Small intestine (tissue), 7 donors: ENCODE results near the gene TTLL13. TPM values are rescaled to one million over a fixed set of nuclear protein-coding genes. Genes with fewer than 3 reads are reported as not detected.

ENCODE experiments used
- DNase-seq, 2 donors: peaks; one replicate each; pipeline versions ENCODE4 v3.0.0 to v3.0.0-alpha.2; 2013
- FAIRE-seq: peaks from 2 replicates; lab custom pipeline; 2012; peaks lifted over from hg19 to GRCh38; lab: Jason Lieb, UNC
- H3K27ac ChIP-seq, 3 donors: one replicate each; pipeline ENCODE4 v1.5.1; 2013; ENCODE audit warnings: low read length in 2 of 3, mild to moderate bottlenecking in 2 of 3, control low read depth in 1 of 3, inconsistent platforms in 1 of 3, low read depth in 1 of 3, moderate library complexity in 1 of 3
- H3K27me3 ChIP-seq, 3 donors: one replicate each; pipeline ENCODE4 v1.6.1; 2013; ENCODE audit warnings: low read length in 3 of 3, inconsistent platforms in 1 of 3; ENCODE audit not compliant: control insufficient read depth in 3 of 3, insufficient read depth in 3 of 3
- H3K36me3 ChIP-seq, 3 donors: one replicate each; pipeline ENCODE4 v1.6.1; 2013; ENCODE audit warnings: low read length in 3 of 3, inconsistent platforms in 1 of 3, low read depth in 1 of 3, mild to moderate bottlenecking in 1 of 3, moderate library complexity in 1 of 3; ENCODE audit not compliant: control insufficient read depth in 3 of 3, insufficient read depth in 2 of 3
- H3K4me1 ChIP-seq, 3 donors: one replicate each; pipeline ENCODE4 v1.6.1; 2013; ENCODE audit warnings: low read length in 2 of 3, inconsistent platforms in 1 of 3, low read depth in 1 of 3, mild to moderate bottlenecking in 1 of 3, moderate library complexity in 1 of 3; ENCODE audit not compliant: control insufficient read depth in 3 of 3, insufficient read depth in 2 of 3
- H3K4me3 ChIP-seq, 3 donors: one replicate each; pipeline ENCODE4 v1.5.1; 2013; ENCODE audit warnings: low read length in 3 of 3, control low read depth in 1 of 3, inconsistent platforms in 1 of 3, low read depth in 1 of 3, mild to moderate bottlenecking in 1 of 3, moderate library complexity in 1 of 3
- H3K9me3 ChIP-seq, 2 donors: one replicate each; pipeline ENCODE4 v1.6.1; 2013; ENCODE audit warnings: low read depth in 1 of 2, low read length in 1 of 2; ENCODE audit not compliant: control insufficient read depth in 2 of 2, insufficient read depth in 1 of 2
- WGBS, 3 donors: extraction: QIAGEN DNeasy Blood & Tissue Kit; methylation state at CpG; one replicate each; pipeline ENCODE4 v1.1.7; 2013; 5-methylcytosine and 5-hydroxymethylcytosine counted together
- polyA plus RNA-seq, 4 donors: library from polyadenylated mRNA; stranded (reverse) in 3 of 4; unstranded in 1 of 4; fragments of 200-250 nt in 3 of 4; fragments of 120-200 nt in 1 of 4; gene quantifications; one replicate each; pipeline versions ENCODE4 v1.2.1 to v1.2.3, GENCODE V29; 2013
- donor health status: healthy with polysubstance abuse.
- donor health status: control.
- donor health status: control.
- donor health status: Bipolar disorder and iron deficiency.
- donor health status: healthy.

The TTLL13 gene
- polyA plus RNA-seq, 4 donors: 0.07 to 0.45 (median 0.27) TPM; not detected in 1

DNA sequence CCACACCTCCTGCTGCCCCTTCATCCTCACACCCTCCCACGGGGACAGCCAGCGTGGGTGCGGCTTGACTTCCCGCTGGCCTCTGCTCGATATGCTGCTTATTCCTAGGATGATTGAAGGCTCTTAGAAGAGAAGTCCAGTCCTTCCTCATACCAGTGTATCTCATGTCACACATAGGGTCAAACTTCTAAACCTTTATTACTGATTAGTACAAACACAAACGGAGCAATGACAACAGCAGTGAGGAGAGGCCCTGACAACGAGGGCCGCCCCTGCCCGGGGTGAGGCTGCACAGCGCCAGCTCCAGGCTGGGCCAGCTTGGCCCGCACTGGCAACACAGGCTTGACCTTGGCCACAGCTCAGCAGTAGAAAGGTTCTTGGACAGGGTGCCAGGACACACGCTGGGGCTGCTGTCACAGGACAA lies 19.3 kb upstream of the TTLL13 start:
- DNase-seq (peak; percentile 69 to 86), FAIRE-seq (no peak)
- Histone ChIP-seq H3K4me1 (peaks cover 2 to 37% (median 4%) of the 10 kb centered on the region in 3 donors), H3K4me3 (no peak overlapping the region), H3K36me3 (peaks cover 13 to 67% (median 31%) of the 10 kb centered on the region in 3 donors), H3K27ac (peak overlapping the region; percentile 48 to 96 (median 94)), H3K27me3 (no peaks in the 10 kb centered on the region), H3K9me3 (no peaks in the 10 kb centered on the region)
- WGBS, 3 donors: 14 to 56% (median 29%) methylated on average over 12 of the region's 12 CpGs

DNA sequence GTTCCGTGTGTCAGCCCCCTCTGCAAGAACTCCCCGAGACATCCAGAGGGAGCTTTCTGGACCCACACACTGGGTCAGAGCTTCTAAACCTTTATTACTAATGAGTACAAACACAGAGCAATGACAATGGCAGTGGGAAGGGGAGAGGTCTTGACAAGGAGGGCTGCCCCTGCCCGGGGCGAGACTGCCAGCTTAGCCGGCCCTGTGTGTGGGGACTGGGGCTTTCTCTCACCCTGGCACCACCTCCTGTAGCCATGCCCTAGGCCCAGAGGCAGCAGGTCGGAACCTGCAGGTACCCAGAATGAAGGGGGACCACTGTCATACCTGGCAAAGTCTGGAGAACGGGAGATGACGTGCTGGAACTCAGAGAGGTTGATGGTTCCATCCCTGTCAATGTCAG lies 18.7 kb upstream of the TTLL13 start:
- Histone ChIP-seq H3K9me3 (no peaks in the 10 kb centered on the region), H3K27me3 (no peaks in the 10 kb centered on the region), H3K36me3 (peaks cover 11 to 62% (median 28%) of the 10 kb centered on the region in 3 donors), H3K27ac (peak overlapping the region; percentile 48 to 96 (median 94)), H3K4me1 (peaks cover 2 to 37% (median 4%) of the 10 kb centered on the region in 3 donors), H3K4me3 (no peak overlapping the region)
- FAIRE-seq (no peak), DNase-seq (no peak)
- WGBS, 3 donors: 81 to 85% (median 82%) methylated on average over 8 of the region's 8 CpGs

DNA sequence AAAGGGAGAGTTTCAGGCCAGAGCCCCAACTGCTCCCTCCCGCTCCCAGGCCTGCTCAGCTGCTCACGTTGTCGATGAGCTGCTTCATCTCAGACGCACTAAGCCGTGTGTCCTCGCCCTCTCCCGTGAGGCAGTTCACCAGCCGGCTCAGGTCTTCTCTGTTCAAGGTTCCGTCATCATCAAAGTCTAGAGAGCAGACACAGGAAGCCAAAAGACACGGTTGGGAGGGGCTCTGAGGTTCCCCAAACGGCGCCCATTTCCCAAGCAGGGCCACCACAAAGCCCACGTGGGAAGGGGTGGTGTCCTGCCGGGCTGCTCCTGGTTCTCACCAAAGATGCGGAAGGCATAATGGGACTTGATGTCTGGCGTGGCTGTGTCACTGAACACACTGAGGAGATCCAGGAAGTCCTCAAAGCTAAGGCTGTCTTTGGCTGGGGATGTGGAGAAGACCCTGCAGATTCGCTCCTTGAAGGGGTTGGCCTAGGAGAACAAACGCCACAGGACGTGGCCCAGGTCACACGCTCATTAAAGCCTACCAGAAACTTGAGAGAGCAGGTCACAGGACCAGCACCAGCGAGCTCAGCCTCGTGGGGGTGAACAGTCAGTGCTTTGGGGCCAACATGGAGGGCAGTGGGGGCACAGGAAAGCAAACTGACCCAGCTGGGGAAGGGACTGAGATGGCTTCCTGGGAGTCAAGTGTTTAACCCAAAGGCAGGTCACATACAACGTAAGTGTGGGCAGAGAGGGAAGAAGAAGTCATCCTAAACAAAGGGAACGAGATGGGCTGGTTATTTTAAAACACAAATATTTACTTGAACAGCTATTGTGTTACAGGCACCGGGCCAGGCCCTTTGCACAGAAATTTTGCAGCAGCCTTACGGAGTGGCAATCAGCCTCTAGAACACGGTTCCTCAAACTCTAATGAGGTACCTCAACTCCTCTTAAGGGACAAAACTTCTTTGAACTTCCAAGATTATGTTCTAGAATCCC lies 18.0 kb upstream of the TTLL13 start:
- H3K4me3 ChIP-seq: peak overlapping the region in 1 of 3 donors; percentile 1
- no peaks in the 10 kb centered on the region for H3K27me3 ChIP-seq
- H3K27ac ChIP-seq: peak overlapping the region; percentile 48 to 96 (median 94)
- FAIRE-seq: no peak
- peaks cover 10 to 63% (median 24%) of the 10 kb centered on the region in 3 donors for H3K36me3 ChIP-seq
- H3K9me3 ChIP-seq: no peaks in the 10 kb centered on the region
- H3K4me1 ChIP-seq: peaks cover 2 to 37% (median 4%) of the 10 kb centered on the region in 3 donors
- DNase-seq: peak in 1 of 2 donors; percentile 66
- WGBS, 3 donors: 50 to 57% (median 52%) methylated on average over 27 of the region's 27 CpGs

DNA sequence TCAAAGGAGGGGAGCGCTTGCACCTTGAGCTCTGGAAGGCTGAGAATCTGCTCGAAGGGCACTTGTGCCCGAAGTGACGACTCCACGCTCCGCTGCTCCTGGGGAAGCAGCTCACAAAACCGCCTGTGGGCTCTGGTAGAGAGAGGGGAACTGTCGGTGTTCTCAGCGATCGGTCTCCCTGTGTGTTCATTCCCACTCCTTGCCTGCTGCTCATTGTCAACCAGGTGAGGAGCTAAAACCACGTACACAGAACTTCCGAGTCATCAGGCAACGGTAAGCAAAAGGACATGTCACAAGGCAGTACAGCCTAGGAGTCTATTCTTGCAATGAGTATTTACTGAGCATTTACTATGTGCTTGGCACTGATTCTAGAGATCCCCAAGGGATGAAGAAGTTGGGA lies 17.2 kb upstream of the TTLL13 start:
- Histone ChIP-seq H3K27ac (peak overlapping the region in 2 of 3 donors; percentile 94 to 95), H3K36me3 (peaks cover 14 to 57% (median 24%) of the 10 kb centered on the region in 3 donors), H3K4me3 (peak overlapping the region in 2 of 3 donors; percentile 82 to 84), H3K27me3 (no peaks in the 10 kb centered on the region), H3K4me1 (peaks cover 2 to 37% (median 4%) of the 10 kb centered on the region in 3 donors), H3K9me3 (no peaks in the 10 kb centered on the region)
- WGBS, 3 donors: 68 to 80% (median 75%) methylated on average over 13 of the region's 13 CpGs
- no peak for FAIRE-seq
- no peak for DNase-seq

DNA sequence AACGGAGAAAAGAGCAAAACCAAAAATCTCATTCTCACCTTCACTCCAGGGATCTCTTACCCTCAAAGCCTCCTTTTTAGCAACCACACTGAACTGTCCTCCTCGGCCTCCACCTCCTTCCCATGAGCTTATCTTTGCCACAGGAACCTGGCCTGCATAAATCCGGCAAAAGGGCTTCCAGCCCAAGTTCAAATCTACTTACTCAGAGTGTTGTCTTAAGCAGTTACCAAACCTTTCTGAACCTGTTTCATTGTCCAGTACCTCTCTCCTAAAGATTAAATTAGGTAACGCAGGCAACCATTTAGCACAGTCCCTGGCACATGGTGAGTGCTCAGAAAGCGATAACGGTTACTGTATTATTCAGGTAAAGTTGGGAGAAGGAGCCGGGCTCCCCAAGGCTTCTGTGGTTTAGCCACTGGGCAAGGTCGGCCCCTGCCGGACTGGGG lies 16.4 kb upstream of the TTLL13 start:
- H3K4me3 ChIP-seq: peak overlapping the region; percentile 82 to 90 (median 84)
- H3K27me3 ChIP-seq: no peaks in the 10 kb centered on the region
- no peak for FAIRE-seq
- DNase-seq: no peak
- no peaks in the 10 kb centered on the region for H3K9me3 ChIP-seq
- peaks cover 14 to 56% (median 20%) of the 10 kb centered on the region in 3 donors for H3K36me3 ChIP-seq
- peak overlapping the region; percentile 94 to 99 (median 95) for H3K27ac ChIP-seq
- WGBS, 3 donors: 1 to 8% (median 4%) methylated on average over 9 of the region's 9 CpGs
- peaks cover 2 to 37% (median 4%) of the 10 kb centered on the region in 3 donors for H3K4me1 ChIP-seq

DNA sequence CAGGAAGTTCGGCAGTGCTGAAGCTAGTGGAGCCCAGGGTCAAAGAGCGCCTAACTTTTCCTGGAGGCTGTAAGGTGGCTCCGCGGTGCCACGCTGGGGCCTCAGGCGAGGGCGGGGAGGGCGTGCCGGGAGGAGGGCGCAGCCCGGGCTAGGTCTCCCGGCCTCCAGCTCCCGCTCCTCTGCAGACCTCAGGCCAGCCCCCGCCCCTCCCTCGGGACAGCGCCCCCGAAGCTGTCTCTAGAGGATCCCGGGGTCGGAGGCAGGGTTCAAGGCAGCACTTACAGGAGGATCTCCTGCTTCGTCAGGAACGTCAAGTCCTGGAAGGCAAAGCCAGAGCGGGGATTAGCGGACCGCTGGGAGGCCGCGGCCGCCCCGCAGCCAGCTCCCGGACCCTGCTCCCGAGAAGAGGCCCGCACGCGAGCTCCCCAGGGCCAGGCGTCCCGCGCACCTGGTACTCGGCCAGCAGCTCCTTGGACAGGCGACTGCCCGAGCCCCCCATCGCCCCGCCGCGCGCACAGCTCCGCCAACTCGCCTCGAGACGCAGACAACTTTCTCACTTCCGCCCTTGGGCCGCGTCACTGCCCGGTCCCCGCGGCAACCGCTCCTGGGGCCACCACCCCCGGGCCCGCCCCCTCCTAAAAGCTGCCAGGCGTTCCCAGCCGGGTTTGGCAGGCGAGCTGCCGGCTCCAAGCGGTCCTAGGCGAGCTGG lies 15.8 kb upstream of the TTLL13 start, which contains the start of gene CIB1:
Gene CIB1 (minus strand): TSS at position 555 of the 709 bp plus-strand sequence. CDS start 56 bp downstream, at position 499.
- H3K36me3 ChIP-seq: peaks cover 13 to 54% (median 14%) of the 10 kb centered on the region in 3 donors
- peak within 1 kb of the TSS; percentile 82 to 93 (median 90) for H3K4me3 ChIP-seq
- FAIRE-seq (no peak), DNase-seq (peak; percentile 90 to 98)
- WGBS, 3 donors: 0 to 1% (median 0%) methylated on average over 40 to 63 of the region's 63 CpGs
- peak within 1 kb of the TSS; percentile 94 to 99 (median 95) for H3K27ac ChIP-seq
- peaks cover 2 to 37% (median 4%) of the 10 kb centered on the region in 3 donors for H3K4me1 ChIP-seq
- no peaks in the 10 kb centered on the region for H3K27me3 ChIP-seq
- no peaks in the 10 kb centered on the region for H3K9me3 ChIP-seq

DNA sequence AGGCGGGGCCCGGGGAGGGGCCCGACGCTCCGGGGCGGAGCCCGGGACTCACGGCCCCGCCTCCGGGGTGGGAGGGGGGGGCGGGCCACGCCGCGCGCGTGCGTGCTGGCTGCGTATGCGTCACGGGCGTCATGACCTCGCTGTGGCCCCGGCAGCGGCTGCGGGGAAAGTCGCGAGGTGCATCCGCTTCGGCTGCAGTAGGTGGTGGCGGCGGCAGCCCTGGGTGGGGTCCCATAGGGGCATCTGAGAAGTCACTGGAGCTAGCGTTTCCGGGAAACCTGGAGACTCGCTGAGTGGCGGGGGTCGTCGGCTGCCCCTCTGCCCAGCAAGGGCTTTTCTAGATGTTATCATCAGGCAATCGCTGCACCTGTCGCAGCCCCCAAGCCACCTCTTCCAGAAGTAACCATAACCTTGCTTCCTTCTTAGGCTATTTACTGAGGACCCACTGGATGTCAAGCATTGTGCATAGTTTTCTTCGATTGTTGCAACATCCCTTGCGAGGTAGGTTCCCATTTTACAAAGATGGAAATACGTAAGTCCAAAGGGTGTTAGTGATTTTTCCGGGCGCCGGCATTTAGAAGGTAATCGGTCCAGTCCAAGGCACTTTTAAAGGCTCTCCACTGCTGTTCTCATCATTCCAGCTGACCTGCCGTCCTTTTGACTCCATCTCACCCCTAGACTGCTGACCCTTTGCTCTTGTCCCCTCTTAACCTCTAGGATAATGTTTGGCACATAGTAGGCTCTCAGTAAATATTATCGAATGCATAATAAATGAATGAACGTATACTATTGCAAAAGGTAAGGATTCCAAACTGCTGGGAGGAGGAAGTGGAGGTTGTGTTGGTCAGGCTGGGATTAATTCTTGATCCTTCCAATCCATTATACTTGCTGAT lies 15.0 kb upstream of the TTLL13 start, which contains the start of gene GDPGP1:
Gene GDPGP1 (plus strand): TSS at position 114 of the 893 bp plus-strand sequence. CDS start 6,700 bp downstream, outside the sequence.
- FAIRE-seq (no peak), DNase-seq (peak; percentile 66 to 99)
- Histone ChIP-seq H3K4me3 (peak within 1 kb of the TSS; percentile 82 to 93 (median 90)), H3K4me1 (peaks cover 2 to 37% (median 4%) of the 10 kb centered on the region in 3 donors), H3K36me3 (peaks cover 6 to 47% (median 7%) of the 10 kb centered on the region in 3 donors), H3K27me3 (no peaks in the 10 kb centered on the region), H3K9me3 (no peaks in the 10 kb centered on the region), H3K27ac (peak within 1 kb of the TSS; percentile 94 to 99 (median 95))
- 1 to 5% (median 2%) methylated on average over 39 to 49 of the region's 49 CpGs for WGBS, 3 donors
